A549 (cell line): Measurements from ENCODE around the gene ELAC2. TPM values are rescaled to one million over a fixed set of nuclear protein-coding genes. Genes with fewer than 3 reads are reported as not detected.

ENCODE experiments used
- ATAC-seq, 2 experiments: fragments of 200-7000 bp in 1 of 2; fragments of >200 bp in 1 of 2; cut with Nextera tagmentation in 1 of 2; cut with Tn5 transposase in 1 of 2; 3 replicates each; pipeline versions ENCODE4 v1.8.0 to v1.9.1; 2018 to 2020; ENCODE audit warnings: mild to moderate bottlenecking in 1 of 2, moderate library complexity in 1 of 2
- CTCF ChIA-PET: fragments of 300-600 bp; sonication (Branson Sonifier 250); formaldehyde crosslinking; extraction: SDS; loops from one replicate; lab custom pipeline; 2021; ENCODE audit warnings: antibody characterized with exemption, inconsistent platforms; lab: Yijun Ruan, JAX
- POLR2A ChIA-PET: fragments of 350-600 bp; formaldehyde crosslinking; extraction: SDS; loops from one replicate; lab custom pipeline; 2021; ENCODE audit warnings: antibody characterized with exemption, inconsistent platforms; lab: Yijun Ruan, JAX
- DNase-seq, 2 experiments: peaks; one replicate each; pipeline versions ENCODE4 v3.0.0 to v3.0.0-alpha.2; 2011 to 2016; ENCODE audit warnings: low read depth in 1 of 2, low spot score in 1 of 2
- FAIRE-seq: peaks from 2 replicates; lab custom pipeline; 2011; peaks lifted over from hg19 to GRCh38; lab: Jason Lieb, UNC
- H3K27ac ChIP-seq, 2 experiments: fragments of >200 bp; sonication (Bioruptor Twin); formaldehyde crosslinking; 3 replicates each; pipeline ENCODE4 v1.5.1; 2016 to 2017
- H3K4me1 ChIP-seq: fragments of >200 bp; sonication (Bioruptor Twin); formaldehyde crosslinking; 3 replicates; pipeline ENCODE4 v1.6.1; 2016
- H3K4me2 ChIP-seq: fragments of >200 bp; sonication (Bioruptor Twin); formaldehyde crosslinking; 3 replicates; pipeline ENCODE4 v1.6.1; 2016
- H3K4me3 ChIP-seq: fragments of >200 bp; sonication (Bioruptor Twin); formaldehyde crosslinking; 3 replicates; pipeline ENCODE4 v1.5.1; 2016
- H3K9me3 ChIP-seq: fragments of >200 bp; sonication (Bioruptor Twin); formaldehyde crosslinking; 3 replicates; pipeline ENCODE4 v1.6.1; 2016
- BCL3 ChIP-seq: fragments of >200 bp; sonication (Bioruptor Twin); formaldehyde crosslinking; IDR thresholded peaks from 3 replicates; pipeline ENCODE4 v1.6.1; 2016
- BHLHE40 ChIP-seq: IDR thresholded peaks from 2 replicates; pipeline ENCODE4 v1.6.1; 2012; ENCODE audit warnings: low read depth, low read length, inconsistent platforms
- CBX2 ChIP-seq: fragments of 200-600 bp; sonication (generic); IDR thresholded peaks from 2 replicates; pipeline ENCODE4 v1.6.1; 2016; ENCODE audit warnings: low read depth, mild to moderate bottlenecking, borderline replicate concordance
- E2F6 ChIP-seq: IDR thresholded peaks from 2 replicates; pipeline ENCODE4 v1.6.1; 2012; ENCODE audit warnings: low read depth, borderline replicate concordance
- EHF ChIP-seq: fragments of 250-450 bp; sonication (Bioruptor Pico); IDR thresholded peaks from 2 replicates; pipeline ENCODE4 v1.5.0; 2020; ENCODE audit warnings: mild to moderate bottlenecking
- FOSL2 ChIP-seq, 2 experiments: fragments of 450-650 bp in 1 of 2; fragments of >200 bp in 1 of 2; sonication (Bioruptor Twin) in 1 of 2; formaldehyde crosslinking; IDR thresholded peaks; 2 replicates each; pipeline versions ENCODE4 v1.5.0 to v1.6.1; 2016 to 2020; ENCODE audit warnings: mild to moderate bottlenecking in 1 of 2, moderate library complexity in 1 of 2
- FOXS1 ChIP-seq: fragments of 250-450 bp; sonication (Bioruptor Pico); IDR thresholded peaks from 2 replicates; pipeline ENCODE4 v1.5.0; 2020; ENCODE audit warnings: mild to moderate bottlenecking, moderate library complexity
- HDAC2 ChIP-seq: fragments of 200-600 bp; sonication (generic); IDR thresholded peaks from 2 replicates; pipeline ENCODE4 v1.6.1; 2016
- HES2 ChIP-seq: fragments of >200 bp; sonication (Bioruptor Twin); formaldehyde crosslinking; IDR thresholded peaks from 2 replicates; pipeline ENCODE4 v1.6.1; 2016
- HMGXB4 ChIP-seq: fragments of 250-450 bp; sonication (Bioruptor Pico); IDR thresholded peaks from 2 replicates; pipeline ENCODE4 v1.5.0; 2021; ENCODE audit warnings: mild to moderate bottlenecking, moderate library complexity, borderline replicate concordance
- JUN ChIP-seq, 2 experiments: fragments of >200 bp; sonication (Bioruptor Twin); formaldehyde crosslinking; IDR thresholded peaks; 2 replicates in 1 of 2; 3 replicates in 1 of 2; pipeline ENCODE4 v1.6.1; 2016 to 2017
- KDM1A ChIP-seq: fragments of 200-600 bp; sonication (generic); IDR thresholded peaks from 2 replicates; pipeline ENCODE4 v1.6.1; 2016; ENCODE audit warnings: low read depth, mild to moderate bottlenecking
- KDM5A ChIP-seq: fragments of 200-600 bp; sonication (generic); IDR thresholded peaks from 2 replicates; pipeline ENCODE4 v1.6.1; 2016; ENCODE audit warnings: antibody characterized with exemption, mild to moderate bottlenecking
- MAX ChIP-seq: IDR thresholded peaks from 2 replicates; pipeline ENCODE4 v1.6.1; 2012
- MAZ ChIP-seq: fragments of 150-350 bp; IDR thresholded peaks from 2 replicates; pipeline ENCODE4 v1.6.1; 2014; ENCODE audit warnings: antibody characterized with exemption, low read depth, low read length, borderline replicate concordance
- MYC ChIP-seq: IDR thresholded peaks from 2 replicates; pipeline ENCODE4 v1.6.1; 2012; ENCODE audit warnings: mild to moderate bottlenecking, inconsistent platforms, low read length, improper control_type of control experiment, borderline replicate concordance
- NFE2L2 ChIP-seq: fragments of 150-350 bp; conservative IDR thresholded peaks from 2 replicates; pipeline ENCODE4 v1.6.1; 2014; ENCODE audit warnings: low read length
- PBX3 ChIP-seq: IDR thresholded peaks from 2 replicates; pipeline ENCODE4 v1.6.1; 2012
- POLR2A ChIP-seq: IDR thresholded peaks from 2 replicates; pipeline ENCODE4 v1.6.1; 2012; ENCODE audit warnings: mild to moderate bottlenecking, low read length
- RARB ChIP-seq: fragments of 250-450 bp; sonication (Bioruptor Pico); IDR thresholded peaks from 2 replicates; pipeline ENCODE4 v1.8.0; 2021; ENCODE audit warnings: mild to moderate bottlenecking, moderate library complexity
- RCOR1 ChIP-seq: fragments of 150-350 bp; IDR thresholded peaks from 2 replicates; pipeline ENCODE4 v1.6.1; 2014; ENCODE audit warnings: antibody characterized with exemption, low read length, low read depth
- REST ChIP-seq: fragments of 200-600 bp; sonication (generic); IDR thresholded peaks from 2 replicates; pipeline ENCODE4 v1.6.1; 2016; ENCODE audit warnings: antibody characterized with exemption, mild to moderate bottlenecking, moderate library complexity
- RNF2 ChIP-seq: fragments of 200-600 bp; sonication (generic); IDR thresholded peaks from 2 replicates; pipeline ENCODE4 v1.6.1; 2016; ENCODE audit warnings: low read depth, mild to moderate bottlenecking, antibody characterized with exemption, moderate library complexity, borderline replicate concordance
- SMC3 ChIP-seq: fragments of >200 bp; sonication (Bioruptor Twin); formaldehyde crosslinking; IDR thresholded peaks from 3 replicates; pipeline ENCODE4 v1.6.1; 2018; ENCODE audit warnings: inconsistent platforms
- TP53 ChIP-seq: fragments of 250-450 bp; sonication (Bioruptor Pico); IDR thresholded peaks from 2 replicates; pipeline ENCODE4 v1.5.0; 2021; ENCODE audit warnings: mild to moderate bottlenecking, moderate library complexity
- USF2 ChIP-seq: fragments of 450-650 bp; IDR thresholded peaks from 2 replicates; pipeline ENCODE4 v1.6.1; 2014; ENCODE audit warnings: antibody characterized with exemption
- ZC3H11A ChIP-seq: fragments of 450-650 bp; IDR thresholded peaks from 2 replicates; pipeline ENCODE4 v1.6.1; 2014; ENCODE audit warnings: antibody characterized with exemption, mild to moderate bottlenecking
- WGBS: methylation state at CpG from one replicate; pipeline ENCODE4 v1.1.6; 2017; ENCODE audit errors: missing lambda C conversion rate; 5-methylcytosine and 5-hydroxymethylcytosine counted together
- polyA plus RNA-seq, 4 experiments: library from polyadenylated mRNA; depleted of rRNA in 3 of 4; stranded (reverse); fragments of >200 nt; fragmentation: RNase III in 1 of 4; extraction: RNeasy Plus Mini Kit Qiagen cat#74134 plus additional on column Dnase treatment in 1 of 4; gene quantifications; 2 replicates in 3 of 4; 3 replicates in 1 of 4; pipeline ENCODE4 v1.2.3, GENCODE V29; 2011 to 2017
- TF ChIP-seq, protein P1 (sequence below): fragments of 150-350 bp; IDR thresholded peaks from 2 replicates; pipeline ENCODE4 v1.6.1; 2014; ENCODE audit warnings: low read depth, mild to moderate bottlenecking, low read length

The ELAC2 gene
- polyA plus RNA-seq, 2 of the 4 experiments (the other 2 are of a cell fraction) = 97.9 to 106 TPM

- H3K27ac ChIP-seq = no peak overlapping the region
- FAIRE-seq (no peak), ATAC-seq (no peak), DNase-seq (no peak)
- WGBS = 67% methylated on average over 5 of the region's 5 CpGs
- CTCF ChIA-PET = interaction anchor here (0.9 kb wide), 1 partner anchor 65 kb away, joined by 3 read pairs; no protein-coding TSS in a partner anchor
- POLR2A ChIA-PET = no interaction called here
- TF ChIP-seq PBX3 (no peak), MAX (no peak), ZC3H11A (no peak), RCOR1 (no peak), KDM1A (no peak), BCL3 (no peak), KDM5A (no peak), NFE2L2 (no peak), HMGXB4 (CRISPR knock-in tag) (no peak), HDAC2 (no peak), CBX2 (no peak), TP53 (CRISPR knock-in tag) (no peak), EHF (CRISPR knock-in tag) (no peak), USF2 (no peak), JUN (IDR thresholded peaks at IDR 0.05) (no peak), E2F6 (no peak), HES2 (no peak)
- TF ChIP-seq, protein P1, sequence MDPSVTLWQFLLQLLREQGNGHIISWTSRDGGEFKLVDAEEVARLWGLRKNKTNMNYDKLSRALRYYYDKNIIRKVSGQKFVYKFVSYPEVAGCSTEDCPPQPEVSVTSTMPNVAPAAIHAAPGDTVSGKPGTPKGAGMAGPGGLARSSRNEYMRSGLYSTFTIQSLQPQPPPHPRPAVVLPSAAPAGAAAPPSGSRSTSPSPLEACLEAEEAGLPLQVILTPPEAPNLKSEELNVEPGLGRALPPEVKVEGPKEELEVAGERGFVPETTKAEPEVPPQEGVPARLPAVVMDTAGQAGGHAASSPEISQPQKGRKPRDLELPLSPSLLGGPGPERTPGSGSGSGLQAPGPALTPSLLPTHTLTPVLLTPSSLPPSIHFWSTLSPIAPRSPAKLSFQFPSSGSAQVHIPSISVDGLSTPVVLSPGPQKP = no peak
- no peaks in the 10 kb centered on the region for H3K4me1 ChIP-seq
- no peak overlapping the region for H3K4me2 ChIP-seq
- no peak overlapping the region for H3K4me3 ChIP-seq
- H3K9me3 ChIP-seq = no peaks in the 10 kb centered on the region
Measured at GRCh38 chr17:12964162-12964561, 53.7 kb downstream of the ELAC2 start.

DNA sequence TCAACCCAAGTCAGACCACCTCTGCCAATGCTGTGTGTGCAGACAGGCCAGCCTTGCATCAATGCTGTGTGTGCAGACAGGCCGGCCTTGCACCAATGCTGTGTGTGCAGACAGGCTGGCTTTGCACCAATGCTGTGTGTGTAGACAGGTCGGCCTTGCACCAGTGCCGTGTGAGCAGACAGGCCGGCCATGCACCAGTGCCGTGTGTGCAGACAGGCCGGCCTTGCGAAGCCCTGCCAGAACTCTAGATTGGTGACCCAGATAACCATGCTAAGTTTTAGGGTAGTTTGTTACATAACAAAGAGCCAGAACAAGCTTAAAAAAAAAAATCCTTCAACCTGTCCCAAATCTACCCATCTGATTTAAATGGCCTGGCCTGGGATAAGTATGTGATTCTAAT is 54.3 kb downstream of the ELAC2 start:
- ATAC-seq = no peak
- Histone ChIP-seq H3K4me3 (no peak overlapping the region), H3K9me3 (no peaks in the 10 kb centered on the region), H3K27ac (no peak overlapping the region), H3K4me1 (no peaks in the 10 kb centered on the region), H3K4me2 (no peak overlapping the region)
- CTCF ChIA-PET = interaction anchor here (0.6 kb wide), 1 partner anchor 1429 kb away, joined by 3 read pairs; no protein-coding TSS in a partner anchor
- POLR2A ChIA-PET = no interaction called here
- DNase-seq = no peak
- FAIRE-seq = no peak
- 80% methylated on average over 7 of the region's 7 CpGs for WGBS
- TF ChIP-seq FOXS1 (CRISPR knock-in tag) (no peak), SMC3 (no peak), BHLHE40 (no peak), RARB (CRISPR knock-in tag) (no peak), FOSL2 (IDR thresholded peaks at IDR 0.05) (no peak), FOSL2 (CRISPR knock-in tag; IDR thresholded peaks at IDR 0.05) (no peak), JUN (IDR thresholded peaks at IDR 0.05) (no peak), MYC (no peak), RNF2 (no peak), POLR2A (no peak), REST (no peak), HDAC2 (no peak), MAZ (no peak)
